HepG2 (cell line): ENCODE measurements around the gene ZNF700. TPM values are rescaled to one million over a fixed set of nuclear protein-coding genes. Genes with fewer than 3 reads are reported as not detected.

ENCODE experiments used
- AFF4 ChIP-seq: sonication (generic); formaldehyde crosslinking; IDR thresholded peaks from 2 replicates; pipeline ENCODE4 v1.4.0; 2020; ENCODE audit warnings: missing genetic modification reagents
- CSRNP2 ChIP-seq: sonication (generic); formaldehyde crosslinking; conservative IDR thresholded peaks from 2 replicates; pipeline ENCODE4 v1.8.0; 2022; ENCODE audit warnings: low read depth, missing genetic modification reagents
- IRF1 ChIP-seq: sonication (generic); formaldehyde crosslinking; IDR thresholded peaks from 2 replicates; pipeline ENCODE4 v1.4.0; 2020; ENCODE audit warnings: low read depth, mild to moderate bottlenecking, missing genetic modification reagents
- JUN ChIP-seq: sonication (generic); formaldehyde crosslinking; IDR thresholded peaks from 2 replicates; pipeline ENCODE4 v1.4.0; 2020; ENCODE audit warnings: mild to moderate bottlenecking, missing genetic modification reagents
- PRMT3 ChIP-seq: sonication (generic); formaldehyde crosslinking; IDR thresholded peaks from 2 replicates; pipeline ENCODE4 v1.8.1; 2022; ENCODE audit warnings: low read depth, mild to moderate bottlenecking, moderate library complexity, missing genetic modification reagents, borderline replicate concordance
- SALL2 ChIP-seq: sonication (generic); formaldehyde crosslinking; IDR thresholded peaks from 2 replicates; pipeline ENCODE4 v1.8.1; 2023; ENCODE audit warnings: mild to moderate bottlenecking, missing genetic modification reagents, inconsistent platforms
- ZNF318 ChIP-seq: sonication (generic); formaldehyde crosslinking; IDR thresholded peaks from 2 replicates; pipeline ENCODE4 v1.4.0; 2020; ENCODE audit warnings: mild to moderate bottlenecking, missing genetic modification reagents
- ZNF674 ChIP-seq: sonication (generic); formaldehyde crosslinking; IDR thresholded peaks from 2 replicates; pipeline ENCODE4 v1.5.0; 2020; ENCODE audit warnings: low read depth, mild to moderate bottlenecking, missing genetic modification reagents
- ZNF709 ChIP-seq: sonication (generic); formaldehyde crosslinking; IDR thresholded peaks from 2 replicates; pipeline ENCODE4 v1.5.0; 2020; ENCODE audit warnings: mild to moderate bottlenecking, missing genetic modification reagents
- polyA plus RNA-seq, 8 experiments: library from polyadenylated mRNA; depleted of rRNA in 3 of 8; stranded (reverse) in 7 of 8; unstranded in 1 of 8; fragments of >200 nt; fragmentation: Illumina TruSeq in 4 of 8; extraction: Trizol in 4 of 8; gene quantifications; 2 replicates each; pipeline versions ENCODE4 v1.2.1 to v1.2.3, GENCODE V29; 2011 to 2016; ENCODE audit warnings: low read depth in 4 of 8, missing spikeins in 1 of 8, mixed read lengths in 1 of 8; ENCODE audit not compliant: insufficient read depth in 1 of 8
- total RNA-seq, 5 experiments: library from RNA; depleted of rRNA; stranded (reverse); fragments of >200 nt; fragmentation: Illumina TruSeq; extraction: Trizol; gene quantifications; 2 replicates each; pipeline ENCODE4 v1.2.3, GENCODE V29; 2016; ENCODE audit warnings: low read depth in 1 of 5
- TF ChIP-seq, protein P1 (sequence below): sonication (generic); formaldehyde crosslinking; IDR thresholded peaks from 2 replicates; pipeline ENCODE4 v1.5.0; 2020; ENCODE audit warnings: missing genetic modification reagents
- TF ChIP-seq, protein P2 (sequence below): sonication (generic); formaldehyde crosslinking; IDR thresholded peaks from 2 replicates; pipeline ENCODE4 v1.8.1; 2023; ENCODE audit warnings: mild to moderate bottlenecking, inconsistent platforms, moderate library complexity, missing genetic modification reagents, borderline replicate concordance

The ZNF700 gene
- total and polyA plus RNA-seq, 2 of the 13 experiments (the other 11 are each of a cell fraction or from before 2014, with no cell fraction given), result 6.0 to 12.8 TPM

- no peak for TF ChIP-seq ZNF318 (CRISPR knock-in tag)
- no peak for TF ChIP-seq PRMT3 (CRISPR knock-in tag)
- TF ChIP-seq, protein P1, sequence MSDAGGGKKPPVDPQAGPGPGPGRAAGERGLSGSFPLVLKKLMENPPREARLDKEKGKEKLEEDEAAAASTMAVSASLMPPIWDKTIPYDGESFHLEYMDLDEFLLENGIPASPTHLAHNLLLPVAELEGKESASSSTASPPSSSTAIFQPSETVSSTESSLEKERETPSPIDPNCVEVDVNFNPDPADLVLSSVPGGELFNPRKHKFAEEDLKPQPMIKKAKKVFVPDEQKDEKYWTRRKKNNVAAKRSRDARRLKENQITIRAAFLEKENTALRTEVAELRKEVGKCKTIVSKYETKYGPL (CRISPR knock-in tag), result no peak
- no peak for TF ChIP-seq IRF1 (CRISPR knock-in tag)
- TF ChIP-seq ZNF674 (CRISPR knock-in tag), result no peak
- TF ChIP-seq, protein P2, sequence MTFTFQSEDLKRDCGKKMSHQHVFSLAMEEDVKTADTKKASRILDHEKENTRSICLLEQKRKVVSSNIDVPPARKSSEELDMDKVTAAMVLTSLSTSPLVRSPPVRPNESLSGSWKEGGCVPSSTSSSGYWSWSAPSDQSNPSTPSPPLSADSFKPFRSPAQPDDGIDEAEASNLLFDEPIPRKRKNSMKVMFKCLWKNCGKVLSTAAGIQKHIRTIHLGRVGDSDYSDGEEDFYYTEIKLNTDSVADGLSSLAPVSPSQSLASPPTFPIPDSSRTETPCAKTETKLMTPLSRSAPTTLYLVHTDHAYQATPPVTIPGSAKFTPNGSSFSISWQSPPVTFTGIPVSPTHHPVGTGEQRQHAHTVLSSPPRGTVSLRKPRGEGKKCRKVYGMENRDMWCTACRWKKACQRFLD (CRISPR knock-in tag), result no peak
- no peak for TF ChIP-seq SALL2
- TF ChIP-seq CSRNP2 (CRISPR knock-in tag), result no peak
- TF ChIP-seq ZNF709, result no peak
- TF ChIP-seq AFF4 (CRISPR knock-in tag), result no peak
- no peak for TF ChIP-seq JUN (CRISPR knock-in tag)
Measured at GRCh38 chr19:11978492-11979100, 53.7 kb downstream of the ZNF700 start (continued).
